ENCODE results near the gene RABEP2.

Gene RABEP2

DNA sequence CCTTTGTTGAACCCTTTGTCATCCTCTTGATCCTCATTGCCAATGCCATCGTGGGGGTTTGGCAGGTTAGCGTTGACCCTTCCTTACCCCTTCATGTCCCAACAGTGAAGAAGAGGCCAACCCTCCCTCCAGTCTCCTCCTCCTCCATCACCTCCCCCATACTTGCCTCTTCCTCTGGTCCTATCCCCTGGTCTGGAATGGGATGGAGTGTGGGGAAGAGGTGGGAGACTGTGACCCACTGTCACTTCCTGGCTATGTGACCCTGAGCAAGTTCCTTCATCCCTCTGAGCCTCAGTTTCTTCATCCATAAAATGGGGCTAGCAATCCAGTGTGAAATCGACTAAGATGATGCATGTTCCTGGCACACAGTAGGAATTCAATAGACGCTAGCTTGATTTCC, 44.1 kb downstream of the RABEP2 start:
- TF ChIP-seq ZNF565 (CRISPR knock-in tag; conservative IDR thresholded peaks at IDR 0.05; ENCODE audit: low read depth) (no peak), ZFP3 (CRISPR knock-in tag; IDR thresholded peaks at IDR 0.05) (no peak), SNAI2 (CRISPR knock-in tag; IDR thresholded peaks at IDR 0.05) (no peak), GLIS3 (CRISPR knock-in tag; IDR thresholded peaks at IDR 0.05) (no peak), ZNF70 (CRISPR knock-in tag; IDR thresholded peaks at IDR 0.05) (no peak), TCF4 (CRISPR knock-in tag; IDR thresholded peaks at IDR 0.05; ENCODE audit: borderline replicate concordance) (no peak), ZC3H10 (CRISPR knock-in tag; IDR thresholded peaks at IDR 0.05) (no peak), RARB (CRISPR knock-in tag; IDR thresholded peaks at IDR 0.05) (no peak), TOX (CRISPR knock-in tag; IDR thresholded peaks at IDR 0.05; ENCODE audit: borderline replicate concordance) (no peak), PPARA (CRISPR knock-in tag; IDR thresholded peaks at IDR 0.05; ENCODE audit: borderline replicate concordance) (no peak), CSDC2 (CRISPR knock-in tag; IDR thresholded peaks at IDR 0.05) (no peak), ARNTL (CRISPR knock-in tag; IDR thresholded peaks at IDR 0.05; ENCODE audit: borderline replicate concordance, low read depth) (no peak), ZFP30 (CRISPR knock-in tag; IDR thresholded peaks at IDR 0.05) (no peak), BACH2 (CRISPR knock-in tag; IDR thresholded peaks at IDR 0.05; ENCODE audit: borderline replicate concordance) (no peak)
- TF ChIP-seq, protein P1, sequence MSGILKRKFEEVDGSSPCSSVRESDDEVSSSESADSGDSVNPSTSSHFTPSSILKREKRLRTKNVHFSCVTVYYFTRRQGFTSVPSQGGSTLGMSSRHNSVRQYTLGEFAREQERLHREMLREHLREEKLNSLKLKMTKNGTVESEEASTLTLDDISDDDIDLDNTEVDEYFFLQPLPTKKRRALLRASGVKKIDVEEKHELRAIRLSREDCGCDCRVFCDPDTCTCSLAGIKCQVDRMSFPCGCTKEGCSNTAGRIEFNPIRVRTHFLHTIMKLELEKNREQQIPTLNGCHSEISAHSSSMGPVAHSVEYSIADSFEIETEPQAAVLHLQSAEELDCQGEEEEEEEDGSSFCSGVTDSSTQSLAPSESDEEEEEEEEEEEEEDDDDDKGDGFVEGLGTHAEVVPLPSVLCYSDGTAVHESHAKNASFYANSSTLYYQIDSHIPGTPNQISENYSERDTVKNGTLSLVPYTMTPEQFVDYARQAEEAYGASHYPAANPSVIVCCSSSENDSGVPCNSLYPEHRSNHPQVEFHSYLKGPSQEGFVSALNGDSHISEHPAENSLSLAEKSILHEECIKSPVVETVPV (CRISPR knock-in tag; IDR thresholded peaks at IDR 0.05), result no peak
- TF ChIP-seq, protein P2, sequence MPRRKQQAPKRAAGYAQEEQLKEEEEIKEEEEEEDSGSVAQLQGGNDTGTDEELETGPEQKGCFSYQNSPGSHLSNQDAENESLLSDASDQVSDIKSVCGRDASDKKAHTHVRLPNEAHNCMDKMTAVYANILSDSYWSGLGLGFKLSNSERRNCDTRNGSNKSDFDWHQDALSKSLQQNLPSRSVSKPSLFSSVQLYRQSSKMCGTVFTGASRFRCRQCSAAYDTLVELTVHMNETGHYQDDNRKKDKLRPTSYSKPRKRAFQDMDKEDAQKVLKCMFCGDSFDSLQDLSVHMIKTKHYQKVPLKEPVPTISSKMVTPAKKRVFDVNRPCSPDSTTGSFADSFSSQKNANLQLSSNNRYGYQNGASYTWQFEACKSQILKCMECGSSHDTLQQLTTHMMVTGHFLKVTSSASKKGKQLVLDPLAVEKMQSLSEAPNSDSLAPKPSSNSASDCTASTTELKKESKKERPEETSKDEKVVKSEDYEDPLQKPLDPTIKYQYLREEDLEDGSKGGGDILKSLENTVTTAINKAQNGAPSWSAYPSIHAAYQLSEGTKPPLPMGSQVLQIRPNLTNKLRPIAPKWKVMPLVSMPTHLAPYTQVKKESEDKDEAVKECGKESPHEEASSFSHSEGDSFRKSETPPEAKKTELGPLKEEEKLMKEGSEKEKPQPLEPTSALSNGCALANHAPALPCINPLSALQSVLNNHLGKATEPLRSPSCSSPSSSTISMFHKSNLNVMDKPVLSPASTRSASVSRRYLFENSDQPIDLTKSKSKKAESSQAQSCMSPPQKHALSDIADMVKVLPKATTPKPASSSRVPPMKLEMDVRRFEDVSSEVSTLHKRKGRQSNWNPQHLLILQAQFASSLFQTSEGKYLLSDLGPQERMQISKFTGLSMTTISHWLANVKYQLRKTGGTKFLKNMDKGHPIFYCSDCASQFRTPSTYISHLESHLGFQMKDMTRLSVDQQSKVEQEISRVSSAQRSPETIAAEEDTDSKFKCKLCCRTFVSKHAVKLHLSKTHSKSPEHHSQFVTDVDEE (CRISPR knock-in tag; IDR thresholded peaks at IDR 0.05), result no peak
- TF ChIP-seq, protein P3, sequence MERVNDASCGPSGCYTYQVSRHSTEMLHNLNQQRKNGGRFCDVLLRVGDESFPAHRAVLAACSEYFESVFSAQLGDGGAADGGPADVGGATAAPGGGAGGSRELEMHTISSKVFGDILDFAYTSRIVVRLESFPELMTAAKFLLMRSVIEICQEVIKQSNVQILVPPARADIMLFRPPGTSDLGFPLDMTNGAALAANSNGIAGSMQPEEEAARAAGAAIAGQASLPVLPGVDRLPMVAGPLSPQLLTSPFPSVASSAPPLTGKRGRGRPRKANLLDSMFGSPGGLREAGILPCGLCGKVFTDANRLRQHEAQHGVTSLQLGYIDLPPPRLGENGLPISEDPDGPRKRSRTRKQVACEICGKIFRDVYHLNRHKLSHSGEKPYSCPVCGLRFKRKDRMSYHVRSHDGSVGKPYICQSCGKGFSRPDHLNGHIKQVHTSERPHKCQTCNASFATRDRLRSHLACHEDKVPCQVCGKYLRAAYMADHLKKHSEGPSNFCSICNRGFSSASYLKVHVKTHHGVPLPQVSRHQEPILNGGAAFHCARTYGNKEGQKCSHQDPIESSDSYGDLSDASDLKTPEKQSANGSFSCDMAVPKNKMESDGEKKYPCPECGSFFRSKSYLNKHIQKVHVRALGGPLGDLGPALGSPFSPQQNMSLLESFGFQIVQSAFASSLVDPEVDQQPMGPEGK (CRISPR knock-in tag; IDR thresholded peaks at IDR 0.05; ENCODE audit: borderline replicate concordance), result no peak
- TF ChIP-seq, protein P4, sequence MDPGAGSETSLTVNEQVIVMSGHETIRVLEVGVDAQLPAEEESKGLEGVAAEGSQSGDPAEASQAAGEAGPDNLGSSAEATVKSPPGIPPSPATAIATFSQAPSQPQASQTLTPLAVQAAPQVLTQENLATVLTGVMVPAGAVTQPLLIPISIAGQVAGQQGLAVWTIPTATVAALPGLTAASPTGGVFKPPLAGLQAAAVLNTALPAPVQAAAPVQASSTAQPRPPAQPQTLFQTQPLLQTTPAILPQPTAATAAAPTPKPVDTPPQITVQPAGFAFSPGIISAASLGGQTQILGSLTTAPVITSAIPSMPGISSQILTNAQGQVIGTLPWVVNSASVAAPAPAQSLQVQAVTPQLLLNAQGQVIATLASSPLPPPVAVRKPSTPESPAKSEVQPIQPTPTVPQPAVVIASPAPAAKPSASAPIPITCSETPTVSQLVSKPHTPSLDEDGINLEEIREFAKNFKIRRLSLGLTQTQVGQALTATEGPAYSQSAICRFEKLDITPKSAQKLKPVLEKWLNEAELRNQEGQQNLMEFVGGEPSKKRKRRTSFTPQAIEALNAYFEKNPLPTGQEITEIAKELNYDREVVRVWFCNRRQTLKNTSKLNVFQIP (CRISPR knock-in tag; IDR thresholded peaks at IDR 0.05; ENCODE audit: borderline replicate concordance, low read depth), result no peak
- TF ChIP-seq, protein P5, sequence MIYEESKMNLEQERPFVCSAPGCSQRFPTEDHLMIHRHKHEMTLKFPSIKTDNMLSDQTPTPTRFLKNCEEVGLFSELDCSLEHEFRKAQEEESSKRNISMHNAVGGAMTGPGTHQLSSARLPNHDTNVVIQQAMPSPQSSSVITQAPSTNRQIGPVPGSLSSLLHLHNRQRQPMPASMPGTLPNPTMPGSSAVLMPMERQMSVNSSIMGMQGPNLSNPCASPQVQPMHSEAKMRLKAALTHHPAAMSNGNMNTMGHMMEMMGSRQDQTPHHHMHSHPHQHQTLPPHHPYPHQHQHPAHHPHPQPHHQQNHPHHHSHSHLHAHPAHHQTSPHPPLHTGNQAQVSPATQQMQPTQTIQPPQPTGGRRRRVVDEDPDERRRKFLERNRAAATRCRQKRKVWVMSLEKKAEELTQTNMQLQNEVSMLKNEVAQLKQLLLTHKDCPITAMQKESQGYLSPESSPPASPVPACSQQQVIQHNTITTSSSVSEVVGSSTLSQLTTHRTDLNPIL (CRISPR knock-in tag; IDR thresholded peaks at IDR 0.05; ENCODE audit: low read depth), result no peak
- no peak for ATAC-seq

DNA sequence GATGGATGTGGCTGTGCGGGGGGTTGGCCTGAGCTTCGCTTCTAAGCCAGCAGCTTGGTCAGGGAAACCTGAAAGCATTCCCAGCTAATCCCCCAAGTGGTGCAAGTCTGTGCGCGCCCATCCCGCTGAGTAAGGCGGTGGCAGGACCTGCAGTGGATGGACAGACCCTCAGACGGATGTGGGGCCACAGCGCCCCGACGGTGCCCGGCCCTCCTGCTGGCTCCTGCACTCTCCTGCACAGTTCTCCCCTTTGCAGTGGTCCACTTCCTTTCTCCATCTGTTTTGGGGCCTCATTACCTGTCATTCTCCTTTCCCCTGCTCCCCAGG, 44.5 kb downstream of the RABEP2 start:
- ATAC-seq, result no peak
- TF ChIP-seq, protein P2 (CRISPR knock-in tag; IDR thresholded peaks at IDR 0.05), result no peak
- TF ChIP-seq ZNF70 (CRISPR knock-in tag; IDR thresholded peaks at IDR 0.05) (no peak), TCF4 (CRISPR knock-in tag; IDR thresholded peaks at IDR 0.05; ENCODE audit: borderline replicate concordance) (no peak), BACH2 (CRISPR knock-in tag; IDR thresholded peaks at IDR 0.05; ENCODE audit: borderline replicate concordance) (no peak), ARNTL (CRISPR knock-in tag; IDR thresholded peaks at IDR 0.05; ENCODE audit: borderline replicate concordance, low read depth) (no peak), SNAI2 (CRISPR knock-in tag; IDR thresholded peaks at IDR 0.05) (no peak), ZFP30 (CRISPR knock-in tag; IDR thresholded peaks at IDR 0.05) (no peak), TOX (CRISPR knock-in tag; IDR thresholded peaks at IDR 0.05; ENCODE audit: borderline replicate concordance) (no peak), ISL1 (CRISPR knock-in tag; IDR thresholded peaks at IDR 0.05) (no peak), PPARA (CRISPR knock-in tag; IDR thresholded peaks at IDR 0.05; ENCODE audit: borderline replicate concordance) (no peak), GLIS3 (CRISPR knock-in tag; IDR thresholded peaks at IDR 0.05) (no peak)
- TF ChIP-seq, protein P4 (CRISPR knock-in tag; IDR thresholded peaks at IDR 0.05; ENCODE audit: borderline replicate concordance, low read depth), result no peak
- TF ChIP-seq, protein P3 (CRISPR knock-in tag; IDR thresholded peaks at IDR 0.05; ENCODE audit: borderline replicate concordance), result no peak
- TF ChIP-seq, protein P5 (CRISPR knock-in tag; IDR thresholded peaks at IDR 0.05; ENCODE audit: low read depth), result no peak
